Body of pancreas (tissue), 4 donors: ENCODE measurements around the gene FILIP1L.

ENCODE experiments used
- POLR2A ChIP-seq, 3 donors: fragments of 450-650 bp; IDR thresholded peaks; one replicate each; pipeline ENCODE4 v1.6.1; 2016; ENCODE audit warnings: antibody characterized with exemption in 3 of 3, mild to moderate bottlenecking in 2 of 3
- TF ChIP-seq, protein P1 (sequence below), 7 experiments: fragments of 450-650 bp in 4 of 7; fragments of 200-600 bp in 3 of 7; sonication (generic) in 3 of 7; IDR thresholded peaks; one replicate each; pipeline ENCODE4 v1.5.1; 2016 to 2019; ENCODE audit warnings: antibody characterized with exemption in 7 of 7

DNA sequence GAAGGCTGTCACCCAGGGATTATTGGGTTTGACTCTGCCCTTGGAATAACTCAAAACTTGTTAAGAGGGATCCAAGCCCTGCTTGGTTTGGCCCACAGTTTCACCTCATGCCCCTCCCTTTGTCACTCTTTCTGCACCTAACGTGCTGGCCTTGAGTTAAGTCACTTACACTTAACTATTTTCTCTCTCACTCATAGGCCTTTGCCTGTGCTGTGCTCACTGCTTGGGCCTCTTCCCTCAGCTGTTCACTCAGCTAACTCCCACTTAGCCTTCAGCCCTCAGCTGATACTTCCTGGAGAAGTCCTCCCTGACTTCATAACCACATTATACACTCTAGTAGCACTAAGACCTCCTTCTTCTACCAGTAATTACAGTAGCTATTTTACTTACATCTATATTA is 163.4 kb downstream of the FILIP1L start:
- TF ChIP-seq, protein P1, sequence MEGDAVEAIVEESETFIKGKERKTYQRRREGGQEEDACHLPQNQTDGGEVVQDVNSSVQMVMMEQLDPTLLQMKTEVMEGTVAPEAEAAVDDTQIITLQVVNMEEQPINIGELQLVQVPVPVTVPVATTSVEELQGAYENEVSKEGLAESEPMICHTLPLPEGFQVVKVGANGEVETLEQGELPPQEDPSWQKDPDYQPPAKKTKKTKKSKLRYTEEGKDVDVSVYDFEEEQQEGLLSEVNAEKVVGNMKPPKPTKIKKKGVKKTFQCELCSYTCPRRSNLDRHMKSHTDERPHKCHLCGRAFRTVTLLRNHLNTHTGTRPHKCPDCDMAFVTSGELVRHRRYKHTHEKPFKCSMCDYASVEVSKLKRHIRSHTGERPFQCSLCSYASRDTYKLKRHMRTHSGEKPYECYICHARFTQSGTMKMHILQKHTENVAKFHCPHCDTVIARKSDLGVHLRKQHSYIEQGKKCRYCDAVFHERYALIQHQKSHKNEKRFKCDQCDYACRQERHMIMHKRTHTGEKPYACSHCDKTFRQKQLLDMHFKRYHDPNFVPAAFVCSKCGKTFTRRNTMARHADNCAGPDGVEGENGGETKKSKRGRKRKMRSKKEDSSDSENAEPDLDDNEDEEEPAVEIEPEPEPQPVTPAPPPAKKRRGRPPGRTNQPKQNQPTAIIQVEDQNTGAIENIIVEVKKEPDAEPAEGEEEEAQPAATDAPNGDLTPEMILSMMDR (IDR thresholded peaks at IDR 0.05): no peak
- no peak for TF ChIP-seq POLR2A (IDR thresholded peaks at IDR 0.05)
